Activated T-cell treated with anti-CD3 and anti-CD28 coated beads, Interleukin-2, amount 50 U/mL, for 48 hours (primary cell): ENCODE results near the gene PKHD1.

Experiments used
- DNase-seq, 2 experiments: peaks; one replicate each; pipeline ENCODE4 v3.0.0-alpha.2; 2020

Gene PKHD1

GRCh38 chr6:52045033-52045432 is 42.4 kb downstream of the PKHD1 start:
- no peak for DNase-seq

DNA sequence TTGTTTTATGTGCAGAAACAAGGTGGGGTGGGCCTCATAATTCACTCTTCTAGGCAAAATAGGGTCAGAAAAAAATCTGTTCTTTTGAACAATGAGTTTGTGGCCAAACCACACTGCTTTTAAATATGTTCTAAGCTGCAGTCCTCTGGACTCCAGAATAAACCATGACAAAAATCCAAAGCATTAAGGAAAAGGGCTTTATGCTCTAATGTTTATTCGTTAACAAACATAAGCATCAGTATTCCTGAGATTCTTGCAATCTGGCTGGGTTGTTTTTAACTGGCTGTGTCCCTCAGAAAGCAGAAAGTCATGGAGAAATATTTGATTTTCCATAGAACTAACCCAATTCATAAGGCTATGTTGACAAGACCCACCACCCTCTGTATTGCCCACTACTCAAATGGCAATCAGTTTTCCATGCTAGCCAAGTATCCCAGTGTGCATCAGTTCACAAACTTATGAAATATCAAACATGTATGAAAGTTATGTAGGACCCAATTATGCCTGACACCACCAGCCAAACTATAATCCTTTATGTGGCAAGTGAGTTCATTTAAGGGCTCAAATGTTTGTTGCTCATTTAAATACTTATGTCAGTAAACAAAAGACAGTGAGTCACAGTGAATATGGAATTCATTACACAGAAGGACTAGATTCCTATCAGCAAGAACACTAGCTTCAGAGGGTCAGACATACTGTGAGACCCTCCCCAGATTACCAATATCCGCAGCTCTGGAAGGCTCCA is 45.1 kb downstream of the PKHD1 start:
- no peak for DNase-seq

- no peak for DNase-seq
Measured at GRCh38 chr6:52041134-52041533, 46.3 kb downstream of the PKHD1 start.

- no peak for DNase-seq
Measured at GRCh38 chr6:52027699-52028098, 59.7 kb downstream of the PKHD1 start.

DNA sequence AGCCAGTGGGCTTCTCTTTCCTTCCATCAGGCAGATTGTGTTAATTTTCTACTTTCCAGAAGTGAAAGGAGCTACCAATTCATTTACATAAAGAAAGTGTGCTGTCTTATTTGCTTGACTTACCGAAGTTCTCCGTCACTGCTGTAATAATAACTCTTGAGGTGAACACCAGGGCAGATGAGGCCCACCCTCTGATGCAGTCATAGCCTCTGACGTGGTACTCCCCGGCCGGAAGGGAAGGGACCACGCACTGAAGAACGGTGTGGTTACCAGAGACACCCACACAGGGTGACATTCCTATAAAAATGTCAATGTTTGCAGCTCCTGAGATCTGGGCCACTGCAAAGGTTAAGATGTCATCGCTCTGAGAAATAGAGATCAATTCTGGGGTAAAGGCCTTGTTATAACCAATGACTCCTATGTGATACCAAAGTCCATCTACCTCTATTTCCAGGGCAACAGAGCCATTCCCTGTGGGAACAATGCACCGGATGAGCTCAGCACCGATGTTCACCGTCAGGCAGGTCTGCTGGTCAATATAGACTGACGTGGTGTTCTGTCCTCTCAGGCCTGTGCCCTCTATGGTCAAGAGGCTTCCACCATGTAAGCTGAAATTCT is 62.9 kb downstream of the PKHD1 start:
- DNase-seq: no peak

DNA sequence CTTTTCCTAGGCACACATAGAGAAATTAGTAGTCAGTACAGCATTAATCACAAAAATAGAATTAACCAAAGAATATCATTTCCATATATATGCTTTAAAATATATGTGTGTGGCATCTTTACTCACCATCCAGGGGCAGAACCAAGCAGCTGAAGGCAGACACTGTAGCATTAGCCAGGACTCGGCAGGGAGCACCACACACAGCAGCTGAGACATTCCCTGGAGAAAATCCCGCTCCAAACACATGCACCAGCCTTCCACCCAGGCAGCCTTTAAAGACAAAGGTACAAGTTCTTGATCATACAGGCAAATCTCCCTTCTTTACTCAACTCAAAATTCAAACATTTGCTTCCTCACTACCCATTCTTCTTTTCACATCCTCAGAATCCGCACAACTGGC is 64.7 kb downstream of the PKHD1 start:
- DNase-seq: no peak

DNA sequence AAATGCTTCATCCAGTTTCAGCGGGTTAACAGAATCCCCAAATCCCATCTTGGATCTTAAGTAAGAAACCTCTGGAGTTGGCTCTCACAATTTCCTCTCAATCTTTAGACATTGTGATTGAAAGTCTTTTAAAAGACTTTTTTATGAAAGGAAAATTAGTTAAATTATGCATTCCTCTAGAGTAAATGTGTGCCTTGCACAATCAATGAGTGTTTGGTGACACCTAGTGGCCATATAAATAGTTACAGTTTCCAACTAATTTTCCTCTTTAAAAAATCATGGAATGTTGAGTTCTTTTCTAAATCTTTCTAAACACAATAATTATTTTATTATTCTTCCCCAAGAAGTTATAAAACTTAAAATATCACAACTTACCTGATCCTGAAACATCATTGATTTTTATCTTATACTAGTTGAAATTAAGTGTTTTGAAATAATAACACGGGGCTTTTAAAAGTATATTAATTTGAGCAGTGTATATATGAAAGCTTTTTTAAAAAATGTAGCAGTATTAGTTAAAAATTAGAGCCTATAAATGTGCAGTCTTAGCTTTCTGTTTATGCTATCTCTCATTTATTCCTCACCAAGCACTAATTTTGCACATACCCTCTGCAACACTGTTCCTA is 66.4 kb downstream of the PKHD1 start:
- DNase-seq: no peak

- no peak for DNase-seq
Measured at GRCh38 chr6:52019881-52020280, 67.5 kb downstream of the PKHD1 start.

DNA sequence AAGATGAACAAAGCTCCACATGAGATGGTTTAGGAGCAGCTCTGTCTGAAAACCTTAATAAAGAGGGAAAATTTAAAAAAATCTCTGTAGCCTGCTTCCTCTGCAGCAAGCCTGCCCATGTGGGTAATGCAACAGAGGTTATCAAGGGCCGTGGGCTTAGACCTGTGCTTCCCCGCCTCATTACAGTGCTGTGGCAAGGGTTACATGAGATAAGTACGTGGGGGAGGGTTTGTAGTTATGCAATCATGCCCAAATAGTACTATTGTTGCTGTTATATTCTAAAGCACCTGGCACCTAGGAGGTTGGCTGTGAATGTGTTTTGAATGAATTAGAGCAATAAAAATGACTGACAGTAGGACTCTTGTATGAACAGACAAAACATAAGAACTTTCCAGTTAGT is 68.3 kb downstream of the PKHD1 start:
- no peak for DNase-seq

DNA sequence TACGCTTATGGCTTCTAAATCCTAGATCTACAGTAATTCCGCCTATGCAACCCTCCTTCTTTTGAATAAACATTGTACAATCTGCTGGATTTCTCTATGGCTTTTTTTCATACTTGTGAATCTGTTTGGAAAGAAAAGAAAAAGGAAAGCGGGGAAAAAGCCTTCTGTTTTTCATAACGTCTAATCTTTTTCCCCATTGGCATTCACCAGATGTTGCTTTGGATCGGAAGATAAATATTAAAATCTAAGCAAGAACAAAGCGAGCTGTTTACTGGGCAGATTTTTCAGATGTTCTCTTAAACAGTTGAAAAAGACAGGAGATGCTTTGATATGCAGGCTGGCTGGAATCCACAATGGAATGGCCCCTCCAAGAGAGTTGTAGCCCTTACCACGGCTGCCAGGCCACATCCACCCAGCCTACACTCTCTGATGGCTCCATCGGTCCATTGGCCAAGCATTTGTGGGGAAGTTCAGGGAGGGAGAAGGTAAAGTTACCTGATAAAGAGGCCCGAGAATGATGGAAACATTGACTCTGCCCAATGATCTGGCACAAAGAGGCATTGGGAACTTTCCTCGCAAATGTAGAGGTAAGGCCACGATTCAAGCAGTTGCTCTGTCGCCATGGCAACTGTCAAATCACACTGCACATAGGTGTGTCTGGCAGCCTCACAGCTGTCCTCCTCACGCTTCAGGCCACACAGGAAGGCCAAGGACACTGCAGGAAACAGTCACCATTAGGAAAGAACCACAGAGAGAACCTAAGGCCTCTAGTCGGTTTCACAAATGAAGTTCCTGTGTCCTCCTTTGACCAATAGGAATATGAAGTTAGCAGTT is 70.3 kb downstream of the PKHD1 start:
- no peak for DNase-seq

DNA sequence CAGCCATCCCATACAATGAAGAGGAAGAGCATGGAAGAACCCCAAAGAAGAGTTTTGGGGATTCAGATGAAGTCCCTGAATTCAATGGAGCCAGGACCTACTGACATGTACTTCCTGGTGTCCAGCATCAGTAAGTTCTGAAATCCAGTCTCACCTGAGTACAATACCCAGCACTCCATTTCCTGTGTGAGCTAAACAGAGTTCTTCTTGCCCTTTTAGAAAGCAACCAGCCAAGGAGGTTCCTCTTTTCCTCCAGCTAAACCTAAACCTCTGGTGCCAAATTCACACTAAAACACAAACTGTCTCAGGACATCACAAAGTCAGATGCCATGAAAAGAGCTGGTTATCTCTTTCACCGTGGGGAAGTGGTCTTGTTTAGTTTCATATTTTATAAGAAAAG is 71.5 kb downstream of the PKHD1 start:
- no peak for DNase-seq

DNA sequence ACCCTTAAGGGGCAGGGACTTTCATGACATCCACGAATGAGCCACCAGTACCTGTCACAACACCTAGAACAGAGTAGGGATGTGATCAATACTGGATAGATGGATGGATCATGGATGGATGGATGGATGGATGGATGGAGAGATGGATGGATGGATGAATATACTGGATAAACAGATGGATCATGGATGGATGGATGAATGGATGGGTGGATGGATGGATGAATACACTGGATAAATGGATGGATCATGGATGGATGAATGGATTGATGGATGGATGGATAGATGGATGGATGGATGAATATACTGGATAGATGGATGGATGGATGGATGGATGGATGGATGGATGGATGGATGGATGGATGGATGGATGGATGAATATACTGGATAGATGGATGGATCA is 73.0 kb downstream of the PKHD1 start:
- DNase-seq: no peak

DNA sequence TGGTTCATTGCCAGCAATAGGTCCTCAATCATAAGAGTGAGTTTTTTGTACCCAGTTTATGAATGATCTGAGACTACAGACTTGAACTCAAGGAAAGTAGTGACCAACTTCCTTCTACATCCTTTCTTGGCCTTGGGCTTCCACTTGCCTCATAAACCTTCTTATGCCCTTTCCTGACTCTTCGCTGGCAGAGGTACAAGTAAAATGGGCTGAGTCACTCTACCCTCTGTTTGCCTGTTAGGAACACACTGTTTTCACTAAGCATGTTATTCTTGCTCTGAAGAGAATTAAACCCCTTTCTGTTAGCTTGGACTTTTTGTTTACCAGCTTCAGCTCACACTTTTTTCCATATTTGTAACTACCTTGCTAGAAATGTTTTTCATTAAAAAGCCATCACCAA is 74.4 kb downstream of the PKHD1 start:
- no peak for DNase-seq

- no peak for DNase-seq
Measured at GRCh38 chr6:52012582-52012981, 74.8 kb downstream of the PKHD1 start.

- no peak for DNase-seq
Measured at GRCh38 chr6:52010806-52011205, 76.6 kb downstream of the PKHD1 start.

DNA sequence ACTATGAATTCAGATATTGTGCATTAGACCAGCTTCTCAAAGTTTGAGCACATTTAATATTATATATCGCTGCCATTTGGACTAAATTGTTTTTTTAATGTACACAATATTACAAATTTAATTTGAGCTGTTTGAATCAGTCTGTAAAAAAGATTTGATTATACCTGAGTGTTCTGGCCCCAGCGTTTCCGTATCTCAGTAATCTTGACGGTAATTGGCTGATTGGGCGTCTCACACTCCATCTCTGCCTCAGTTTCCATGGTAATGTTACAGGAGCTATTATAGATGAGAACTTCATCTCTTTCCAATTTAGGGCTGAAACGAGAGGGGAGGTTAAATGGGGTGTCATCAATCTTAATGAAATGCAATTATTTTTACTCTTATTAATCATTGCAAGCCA is 77.3 kb downstream of the PKHD1 start:
- no peak for DNase-seq

GRCh38 chr6:52009466-52010140 is 77.8 kb downstream of the PKHD1 start:
- DNase-seq: no peak

DNA sequence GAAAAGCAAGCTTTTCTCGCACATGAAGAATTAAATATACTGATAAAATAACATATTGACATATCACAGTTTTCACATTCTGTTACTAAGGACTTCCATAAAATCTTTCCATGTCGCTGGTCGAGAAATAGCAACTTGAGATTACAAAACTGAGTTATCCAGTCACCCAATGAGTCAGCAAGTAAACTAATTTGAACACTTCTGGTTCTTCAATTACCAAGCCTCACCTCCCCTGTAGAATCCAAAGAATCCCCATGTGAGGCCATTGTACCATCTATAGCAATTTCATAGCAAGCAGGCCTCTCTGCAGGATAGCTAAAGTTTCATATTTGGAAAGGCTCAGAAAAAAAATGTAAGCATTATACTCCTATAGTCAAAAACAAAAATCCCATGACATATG is 87.3 kb downstream of the PKHD1 start:
- no peak for DNase-seq

- no peak for DNase-seq
Measured at GRCh38 chr6:51996296-51996947, 91.0 kb downstream of the PKHD1 start.

DNA sequence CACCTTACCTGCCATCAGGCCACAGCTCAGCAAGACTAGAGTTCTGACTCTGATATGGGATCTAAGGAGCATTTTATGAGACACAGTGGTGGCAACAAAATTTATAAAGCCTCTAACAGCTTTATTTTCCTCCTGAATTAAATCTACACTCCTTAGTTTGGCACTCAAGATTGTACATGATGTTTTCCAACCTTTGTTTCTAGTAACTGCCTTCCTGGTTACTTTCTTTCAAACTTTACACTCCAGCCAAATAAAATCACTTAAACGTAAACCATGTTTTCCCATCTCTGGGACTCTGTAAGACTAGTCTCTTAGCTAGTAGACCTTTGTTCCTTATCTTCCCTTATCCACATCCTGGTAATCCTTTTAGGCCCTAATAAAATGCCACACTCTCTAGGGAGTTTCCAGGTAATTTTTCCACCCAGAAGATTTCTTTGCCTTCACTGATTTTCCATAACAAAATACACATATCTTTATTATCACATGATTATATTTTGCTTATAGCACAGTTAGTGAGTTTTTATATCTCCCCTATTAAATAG is 92.1 kb downstream of the PKHD1 start:
- DNase-seq: no peak

DNA sequence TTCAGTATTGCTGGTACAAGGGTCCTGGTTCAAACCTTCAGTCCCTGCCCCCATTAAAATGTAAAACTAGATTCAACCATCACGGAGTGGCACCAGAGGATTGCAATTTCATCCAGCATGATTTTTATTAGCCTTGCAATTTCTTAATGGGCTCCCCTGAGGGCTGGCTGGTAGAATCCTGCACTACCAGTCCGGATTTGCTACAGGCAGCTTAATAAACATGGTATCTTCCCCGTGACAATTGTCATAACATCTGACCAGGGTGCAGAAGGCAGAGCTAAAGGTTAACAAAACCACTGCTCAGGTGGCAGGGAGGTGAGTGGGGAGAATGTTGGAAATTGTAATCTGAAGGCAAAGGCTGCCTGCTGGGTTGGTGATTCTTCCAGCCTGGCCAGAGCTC is 94.5 kb downstream of the PKHD1 start:
- no peak for DNase-seq

- no peak for DNase-seq
Measured at GRCh38 chr6:51989789-51990188, 97.6 kb downstream of the PKHD1 start.
